Measurements from ENCODE around the gene KRT23.

Gene KRT23

GRCh38 chr17:40910441-40910841 lies 27.0 kb downstream of the KRT23 start:
- DNase-seq (ENCODE audit: insufficient read length, low spot score) (no peak), FAIRE-seq (no peak)
- no peak for TF ChIP-seq POLR2A (IDR thresholded peaks at IDR 0.05; ENCODE audit: low read depth, low read length)

DNA sequence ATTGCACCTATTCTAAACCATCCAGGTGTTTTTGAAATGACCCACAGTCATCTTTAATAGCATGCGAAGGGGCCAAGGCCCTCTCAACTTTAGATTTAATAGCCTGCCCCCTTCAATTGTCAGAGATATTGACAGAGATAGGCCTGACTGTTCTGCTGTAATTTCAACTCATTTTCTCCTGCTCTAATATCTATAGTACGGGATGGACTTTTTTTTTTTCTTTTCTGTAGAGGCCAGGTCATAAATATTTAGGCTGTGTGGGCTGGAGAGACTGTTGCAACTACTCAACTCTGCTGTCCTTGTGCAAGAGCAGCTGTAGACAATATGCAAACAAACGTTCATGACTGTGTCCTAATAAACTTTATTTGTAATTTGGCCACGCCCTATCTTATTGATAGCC lies 27.7 kb downstream of the KRT23 start:
- no peak for DNase-seq (ENCODE audit: insufficient read length, low spot score)
- TF ChIP-seq POLR2A (IDR thresholded peaks at IDR 0.05; ENCODE audit: low read depth, low read length): no peak
- no peak for FAIRE-seq

GRCh38 chr17:40909351-40909750 lies 28.1 kb downstream of the KRT23 start:
- FAIRE-seq (peak; percentile 65), DNase-seq (ENCODE audit: insufficient read length, low spot score) (peak; percentile 60)
- TF ChIP-seq POLR2A (IDR thresholded peaks at IDR 0.05; ENCODE audit: low read depth, low read length): no peak

GRCh38 chr17:40906613-40907012 lies 30.8 kb downstream of the KRT23 start:
- DNase-seq (ENCODE audit: insufficient read length, low spot score) (no peak), FAIRE-seq (no peak)
- TF ChIP-seq POLR2A (IDR thresholded peaks at IDR 0.05; ENCODE audit: low read depth, low read length): no peak

DNA sequence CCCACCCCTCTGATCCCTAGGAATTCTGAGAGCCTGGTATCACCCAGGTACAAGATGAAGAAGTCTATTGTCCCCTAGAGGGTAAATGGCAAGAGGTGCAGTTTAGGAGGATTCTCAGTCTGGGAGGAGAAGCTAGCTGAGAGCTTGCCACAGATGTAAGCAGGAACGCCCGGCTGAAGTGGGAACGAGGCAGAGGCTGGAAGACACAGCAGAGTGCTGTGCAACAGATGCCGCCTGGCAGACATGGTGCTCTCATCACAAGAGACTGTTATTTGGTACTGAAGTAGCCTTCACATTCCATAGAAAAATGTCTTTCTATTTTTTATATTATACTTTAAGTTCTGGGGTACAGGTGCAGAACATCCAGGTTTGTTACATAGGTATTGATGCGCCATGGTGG lies 32.1 kb downstream of the KRT23 start:
- FAIRE-seq: no peak
- DNase-seq (ENCODE audit: insufficient read length, low spot score): no peak
- TF ChIP-seq POLR2A (IDR thresholded peaks at IDR 0.05; ENCODE audit: low read depth, low read length): no peak

GRCh38 chr17:40903129-40903847 lies 34.2 kb downstream of the KRT23 start:
- FAIRE-seq (no peak), DNase-seq (ENCODE audit: insufficient read length, low spot score) (peak; percentile 51)
- no peak for TF ChIP-seq POLR2A (IDR thresholded peaks at IDR 0.05; ENCODE audit: low read depth, low read length)

GRCh38 chr17:40902498-40902897 lies 34.9 kb downstream of the KRT23 start:
- no peak for FAIRE-seq
- TF ChIP-seq POLR2A (IDR thresholded peaks at IDR 0.05; ENCODE audit: low read depth, low read length): no peak
- DNase-seq (ENCODE audit: insufficient read length, low spot score): no peak

DNA sequence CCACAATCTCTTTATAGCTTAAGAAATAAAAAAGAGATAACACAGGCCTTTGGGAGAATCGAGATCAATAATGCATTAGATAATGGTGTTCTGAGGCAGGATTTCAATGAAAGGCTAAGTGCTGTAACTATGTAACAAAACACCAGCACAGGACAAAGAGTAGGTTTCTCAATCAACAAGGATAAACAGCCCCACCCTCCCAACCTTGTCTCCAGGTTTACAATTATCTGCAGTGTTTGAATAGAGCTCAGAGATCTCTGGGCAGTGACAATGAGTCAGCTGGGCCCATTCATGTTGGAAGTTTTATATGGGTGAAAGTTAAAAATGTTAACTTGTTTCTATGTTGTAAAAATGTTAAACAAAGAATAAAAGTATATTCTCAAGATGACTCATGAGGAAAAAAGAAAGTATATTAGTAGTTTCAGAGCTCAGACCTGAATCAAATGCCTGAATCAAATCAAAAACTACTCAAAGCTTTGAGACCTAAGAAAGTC lies 35.4 kb downstream of the KRT23 start:
- FAIRE-seq: no peak
- DNase-seq (ENCODE audit: insufficient read length, low spot score): no peak
- no peak for TF ChIP-seq POLR2A (IDR thresholded peaks at IDR 0.05; ENCODE audit: low read depth, low read length)

DNA sequence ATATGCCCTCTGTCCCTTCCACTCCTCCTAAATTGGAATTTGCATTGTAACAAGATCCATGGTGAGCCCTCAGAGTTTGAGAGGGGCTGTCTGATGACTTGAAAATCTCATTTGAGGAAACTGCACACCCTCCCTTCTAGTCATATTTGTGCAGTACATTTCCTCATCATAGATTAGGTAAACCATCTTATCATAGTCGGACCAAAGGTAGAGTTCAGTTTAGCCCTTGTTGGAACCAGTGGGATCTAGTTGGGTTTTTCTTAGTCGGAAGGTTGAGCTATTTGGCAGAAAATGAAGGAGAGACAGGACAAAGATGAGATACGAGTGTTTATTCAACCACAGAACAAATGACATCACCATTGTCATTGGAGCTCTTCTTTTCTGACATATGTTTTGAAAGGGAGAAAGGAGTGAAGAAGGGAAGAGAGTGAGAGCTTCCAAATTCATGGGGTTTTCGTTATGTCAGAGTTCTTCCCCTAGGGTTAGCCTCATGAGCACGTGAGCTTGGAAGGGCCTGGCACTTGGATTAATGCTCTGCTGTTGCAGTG lies 36.6 kb downstream of the KRT23 start:
- DNase-seq (ENCODE audit: insufficient read length, low spot score) (no peak), FAIRE-seq (no peak)

DNA sequence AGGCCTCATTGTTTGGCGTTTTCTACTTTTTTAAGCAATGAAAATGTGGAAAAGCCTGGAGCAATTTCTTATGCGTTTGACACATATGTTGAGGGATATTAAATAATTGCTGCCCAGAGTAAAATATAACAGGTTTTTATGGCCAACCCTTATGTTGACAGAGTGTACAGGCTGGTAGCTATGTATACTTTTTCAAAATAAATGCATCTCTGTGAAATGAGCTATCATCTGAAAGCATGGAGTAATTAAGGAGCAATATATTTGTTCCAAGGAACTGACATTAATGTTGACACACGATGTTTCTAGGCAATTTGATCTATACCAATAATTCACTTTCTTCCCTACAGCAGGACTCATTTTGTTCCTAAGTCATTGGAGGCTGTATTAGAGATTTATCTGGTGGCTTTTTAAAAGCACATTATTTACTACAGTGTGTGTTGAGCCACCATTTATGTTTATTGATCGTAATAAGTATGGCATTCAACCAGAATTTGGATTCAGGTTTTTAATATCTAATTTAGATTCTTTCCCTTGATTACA lies 40.5 kb downstream of the KRT23 start:
- FAIRE-seq (no peak), DNase-seq (ENCODE audit: insufficient read length, low spot score) (no peak)
- no peak for TF ChIP-seq POLR2A (IDR thresholded peaks at IDR 0.05; ENCODE audit: low read depth, low read length)

More for the DNA sequence above, 36.6 kb downstream of the KRT23 start:
- no peak for TF ChIP-seq POLR2A (IDR thresholded peaks at IDR 0.05; ENCODE audit: low read depth, low read length)

GRCh38 chr17:40895106-40895730 lies 42.2 kb downstream of the KRT23 start:
- DNase-seq (ENCODE audit: insufficient read length, low spot score): no peak
- no peak for TF ChIP-seq POLR2A (IDR thresholded peaks at IDR 0.05; ENCODE audit: low read depth, low read length)
- FAIRE-seq: no peak

DNA sequence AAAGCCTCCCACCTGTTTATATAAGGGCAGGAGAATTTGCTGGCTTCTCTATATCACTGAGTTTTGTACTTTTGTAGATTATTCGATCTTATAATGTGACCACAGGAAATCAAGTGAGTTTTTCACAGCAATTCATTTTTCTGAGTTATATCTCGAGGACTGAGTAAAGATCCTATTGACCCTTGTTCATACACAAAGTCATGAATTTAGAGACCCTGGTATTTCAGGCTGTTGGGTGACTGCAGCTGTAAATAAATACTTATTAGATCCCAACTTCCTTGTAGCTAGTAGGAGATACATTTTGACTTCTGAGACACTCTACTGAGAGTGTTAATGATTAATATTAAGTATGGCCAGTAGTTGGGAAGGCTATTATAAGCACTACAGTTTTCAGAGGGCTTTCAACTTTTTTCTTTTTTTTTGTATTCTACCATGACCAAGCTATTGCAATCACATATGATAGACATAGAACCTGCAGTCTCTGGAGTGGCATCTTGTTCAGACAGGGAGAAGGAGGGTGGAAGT lies 49.2 kb downstream of the KRT23 start:
- DNase-seq (ENCODE audit: insufficient read length, low spot score) (no peak), FAIRE-seq (no peak)
- no peak for TF ChIP-seq POLR2A (IDR thresholded peaks at IDR 0.05; ENCODE audit: low read depth, low read length)

- TF ChIP-seq POLR2A (IDR thresholded peaks at IDR 0.05; ENCODE audit: low read depth, low read length): no peak
- FAIRE-seq: no peak
- DNase-seq (ENCODE audit: insufficient read length, low spot score): no peak
Observed at GRCh38 chr17:40886090-40886489, 51.4 kb downstream of the KRT23 start.
